Measurements from ENCODE around the gene SHC3.

DNA sequence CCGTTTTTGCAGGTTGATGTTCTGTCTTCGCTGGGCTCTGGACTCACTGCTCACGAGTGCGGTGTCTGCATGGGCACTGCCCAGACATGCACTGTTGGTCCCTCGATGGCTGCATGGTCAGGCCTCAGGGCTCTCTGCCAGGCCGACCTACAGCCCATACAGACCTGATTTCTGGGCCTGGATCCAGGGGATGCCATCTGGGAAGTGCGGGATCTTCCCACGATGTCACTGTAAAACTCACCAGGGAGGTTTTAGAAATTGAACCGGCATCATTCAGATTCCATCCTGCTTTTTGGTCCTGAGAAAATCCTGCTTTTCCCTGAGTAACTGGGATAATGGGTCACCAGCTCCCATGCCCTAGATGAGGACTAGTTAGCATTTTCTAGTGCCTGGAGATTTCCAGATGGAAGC is 178.2 kb downstream of the SHC3 start:
- TF ChIP-seq SMC3 (conservative IDR thresholded peaks at IDR 0.05; ENCODE audit: poor library complexity) (no peak), EZH2 (IDR thresholded peaks at IDR 0.05; ENCODE audit: borderline replicate concordance, insufficient read depth, low read length, poor library complexity, severe bottlenecking) (no peak), POLR2AphosphoS5 (IDR thresholded peaks at IDR 0.05) (no peak), MXI1 (conservative IDR thresholded peaks at IDR 0.05; ENCODE audit: poor library complexity, severe bottlenecking) (no peak), RAD21 (conservative IDR thresholded peaks at IDR 0.05) (no peak)
- TF ChIP-seq, protein P1, sequence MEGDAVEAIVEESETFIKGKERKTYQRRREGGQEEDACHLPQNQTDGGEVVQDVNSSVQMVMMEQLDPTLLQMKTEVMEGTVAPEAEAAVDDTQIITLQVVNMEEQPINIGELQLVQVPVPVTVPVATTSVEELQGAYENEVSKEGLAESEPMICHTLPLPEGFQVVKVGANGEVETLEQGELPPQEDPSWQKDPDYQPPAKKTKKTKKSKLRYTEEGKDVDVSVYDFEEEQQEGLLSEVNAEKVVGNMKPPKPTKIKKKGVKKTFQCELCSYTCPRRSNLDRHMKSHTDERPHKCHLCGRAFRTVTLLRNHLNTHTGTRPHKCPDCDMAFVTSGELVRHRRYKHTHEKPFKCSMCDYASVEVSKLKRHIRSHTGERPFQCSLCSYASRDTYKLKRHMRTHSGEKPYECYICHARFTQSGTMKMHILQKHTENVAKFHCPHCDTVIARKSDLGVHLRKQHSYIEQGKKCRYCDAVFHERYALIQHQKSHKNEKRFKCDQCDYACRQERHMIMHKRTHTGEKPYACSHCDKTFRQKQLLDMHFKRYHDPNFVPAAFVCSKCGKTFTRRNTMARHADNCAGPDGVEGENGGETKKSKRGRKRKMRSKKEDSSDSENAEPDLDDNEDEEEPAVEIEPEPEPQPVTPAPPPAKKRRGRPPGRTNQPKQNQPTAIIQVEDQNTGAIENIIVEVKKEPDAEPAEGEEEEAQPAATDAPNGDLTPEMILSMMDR (IDR thresholded peaks at IDR 0.05; ENCODE audit: poor library complexity, severe bottlenecking), result no peak

Data from neural cell (in vitro differentiated cells).